NB4 (cell line): Measurements from ENCODE around the gene STK10.

Experiments used
- CTCF ChIP-seq: IDR thresholded peaks from one replicate; pipeline ENCODE4 v1.5.1; 2012; ENCODE audit warnings: low read depth, low read length
- MAX ChIP-seq: IDR thresholded peaks from 2 replicates; pipeline ENCODE4 v1.6.1; 2011; ENCODE audit warnings: low read depth, low read length
- MYC ChIP-seq: IDR thresholded peaks from 2 replicates; pipeline ENCODE4 v1.6.1; 2011; ENCODE audit warnings: low read depth, low read length
- POLR2A ChIP-seq: IDR thresholded peaks from 2 replicates; pipeline ENCODE4 v1.6.1; 2011; ENCODE audit warnings: mild to moderate bottlenecking; ENCODE audit not compliant: insufficient read length; ENCODE audit errors: extremely low read depth

- TF ChIP-seq CTCF (no peak), POLR2A (no peak), MAX (no peak), MYC (no peak)
These were observed 45.3 kb downstream of the STK10 start for GRCh38 chr5:172142709-172143215.
